WTC11 (cell line): Measurements from ENCODE around the gene MS4A2. TPM values are rescaled to one million over a fixed set of nuclear protein-coding genes. Genes with fewer than 3 reads are reported as not detected.
A peak's percentile ranks its signal among the peaks of the same experiment; 100 is the strongest.

Source experiments
- ATAC-seq: fragments of 200-7000 bp; cut with Tn5 transposase; 2 replicates; pipeline ENCODE4 v1.10.0; 2021; ENCODE audit warnings: mild to moderate bottlenecking, moderate library complexity
- CTCF ChIA-PET: fragments of 300-600 bp; sonication (Branson Sonifier 250); formaldehyde crosslinking; loops from one replicate; lab custom pipeline; 2021; ENCODE audit warnings: antibody characterized with exemption; lab: Charles Lee
- POLR2A ChIA-PET: fragments of 350-600 bp; sonication (Branson Sonifier 250); formaldehyde crosslinking; loops from one replicate; lab custom pipeline; 2021; ENCODE audit warnings: antibody characterized with exemption; lab: Charles Lee
- DNase-seq: peaks from one replicate; pipeline ENCODE4 v3.0.0; 2021; ENCODE audit warnings: low spot score
- H3K27ac Mint-ChIP-seq: 2 replicates; pipeline ENCODE4 v1.8.0; 2021; ENCODE audit warnings: mixed read lengths
- H3K27me3 Mint-ChIP-seq: 2 replicates; pipeline ENCODE4 v1.8.0; 2021; ENCODE audit warnings: low read depth, mild to moderate bottlenecking, moderate library complexity, mixed read lengths
- H3K36me3 Mint-ChIP-seq: 2 replicates; pipeline ENCODE4 v1.8.0; 2021; ENCODE audit warnings: mixed read lengths
- H3K4me1 Mint-ChIP-seq: 2 replicates; pipeline ENCODE4 v1.8.0; 2022; ENCODE audit warnings: mixed read lengths
- H3K4me3 Mint-ChIP-seq: 2 replicates; pipeline ENCODE4 v1.8.0; 2021; ENCODE audit warnings: mild to moderate bottlenecking, moderate library complexity, mixed read lengths
- H3K9me3 Mint-ChIP-seq: 2 replicates; pipeline ENCODE4 v1.8.0; 2021; ENCODE audit warnings: mixed read lengths
- CBFB ChIP-seq: sonication (generic); formaldehyde crosslinking; IDR thresholded peaks from 2 replicates; pipeline ENCODE4 v1.8.1; 2022; ENCODE audit warnings: mild to moderate bottlenecking, low read depth, missing genetic modification reagents
- CREB1 ChIP-seq: sonication (generic); formaldehyde crosslinking; IDR thresholded peaks from 2 replicates; pipeline ENCODE4 v1.8.0; 2023; ENCODE audit warnings: mild to moderate bottlenecking, missing genetic modification reagents
- CREM ChIP-seq: sonication (generic); formaldehyde crosslinking; IDR thresholded peaks from 2 replicates; pipeline ENCODE4 v1.8.1; 2022; ENCODE audit warnings: mild to moderate bottlenecking, missing genetic modification reagents, moderate library complexity
- GABPB1 ChIP-seq: sonication (generic); formaldehyde crosslinking; IDR thresholded peaks from 2 replicates; pipeline ENCODE4 v1.8.1; 2023; ENCODE audit warnings: mild to moderate bottlenecking, missing genetic modification reagents
- HMGA2 ChIP-seq: fragments of 250-450 bp; sonication (Bioruptor Pico); IDR thresholded peaks from 2 replicates; pipeline ENCODE4 v1.4.0; 2021; ENCODE audit warnings: mild to moderate bottlenecking, moderate library complexity
- KAT7 ChIP-seq: sonication (generic); formaldehyde crosslinking; IDR thresholded peaks from 2 replicates; pipeline ENCODE4 v1.8.1; 2023; ENCODE audit warnings: missing genetic modification reagents, mild to moderate bottlenecking, borderline replicate concordance
- MXD4 ChIP-seq: fragments of 250-450 bp; sonication (Bioruptor Pico); IDR thresholded peaks from 2 replicates; pipeline ENCODE4 v1.8.0; 2021; ENCODE audit warnings: mild to moderate bottlenecking, moderate library complexity, borderline replicate concordance
- NFATC4 ChIP-seq: fragments of 250-450 bp; sonication (Bioruptor Pico); IDR thresholded peaks from 2 replicates; pipeline ENCODE4 v1.9.0; 2021; ENCODE audit warnings: mild to moderate bottlenecking
- NR2C2 ChIP-seq: sonication (generic); formaldehyde crosslinking; IDR thresholded peaks from 2 replicates; pipeline ENCODE4 v1.8.0; 2022; ENCODE audit warnings: mild to moderate bottlenecking, missing genetic modification reagents
- PREB ChIP-seq: sonication (generic); formaldehyde crosslinking; IDR thresholded peaks from 2 replicates; pipeline ENCODE4 v1.8.1; 2022; ENCODE audit warnings: mild to moderate bottlenecking, missing genetic modification reagents, moderate library complexity, borderline replicate concordance
- SOX15 ChIP-seq: fragments of 250-450 bp; sonication (Bioruptor Pico); IDR thresholded peaks from 2 replicates; pipeline ENCODE4 v1.9.0; 2021; ENCODE audit warnings: mild to moderate bottlenecking
- TCF7 ChIP-seq: sonication (generic); formaldehyde crosslinking; IDR thresholded peaks from 2 replicates; pipeline ENCODE4 v1.8.0; 2022; ENCODE audit warnings: mild to moderate bottlenecking, low read depth, missing genetic modification reagents, moderate library complexity
- TP53 ChIP-seq: sonication (generic); formaldehyde crosslinking; IDR thresholded peaks from 2 replicates; pipeline ENCODE4 v1.8.1; 2023; ENCODE audit warnings: mild to moderate bottlenecking, missing genetic modification reagents
- ZBTB43 ChIP-seq: sonication (generic); formaldehyde crosslinking; IDR thresholded peaks from 2 replicates; pipeline ENCODE4 v1.8.1; 2023; ENCODE audit warnings: mild to moderate bottlenecking, missing genetic modification reagents
- ZNF281 ChIP-seq: sonication (generic); formaldehyde crosslinking; IDR thresholded peaks from 2 replicates; pipeline ENCODE4 v1.8.0; 2023; ENCODE audit warnings: mild to moderate bottlenecking, missing genetic modification reagents
- ZNF423 ChIP-seq: fragments of 250-450 bp; sonication (Bioruptor Pico); IDR thresholded peaks from 2 replicates; pipeline ENCODE4 v2.1.2; 2022; ENCODE audit warnings: mild to moderate bottlenecking, moderate library complexity
- total RNA-seq: library from RNA; stranded (reverse); gene quantifications from 3 replicates; pipeline ENCODE4 v1.2.3, GENCODE V29; 2021
- TF ChIP-seq, protein P1 (sequence below): sonication (generic); formaldehyde crosslinking; IDR thresholded peaks from 2 replicates; pipeline ENCODE4 v1.8.1; 2023; ENCODE audit warnings: mild to moderate bottlenecking, moderate library complexity, missing genetic modification reagents
- TF ChIP-seq, protein P2 (sequence below): sonication (generic); formaldehyde crosslinking; IDR thresholded peaks from 2 replicates; pipeline ENCODE4 v1.8.1; 2023; ENCODE audit warnings: mild to moderate bottlenecking, missing genetic modification reagents, moderate library complexity

The MS4A2 gene
- total RNA-seq, 1 experiment from 2014 or later, result not detected

DNA sequence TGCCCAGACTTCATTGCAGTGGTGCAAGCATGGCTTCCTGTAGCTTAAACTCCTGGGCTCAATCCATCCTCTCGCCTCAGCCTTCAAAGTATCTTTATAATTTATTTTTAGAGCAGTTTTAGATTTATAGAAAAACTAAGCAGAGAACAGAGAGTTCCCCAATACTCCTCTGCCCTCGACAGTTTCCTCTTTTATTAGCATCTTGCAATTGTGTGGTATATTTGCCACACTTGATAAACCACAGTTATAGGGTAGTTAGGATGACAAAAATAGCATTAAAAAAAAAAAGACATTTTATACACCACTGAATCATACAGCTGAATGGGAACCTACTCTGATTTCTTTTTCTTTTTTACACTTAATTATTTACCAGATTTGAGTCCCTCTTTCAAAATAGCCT, 31.2 kb downstream of the MS4A2 start:
- Mint-ChIP-seq H3K9me3 (no peaks in the 10 kb centered on the region), H3K4me1 (peaks cover 50% of the 10 kb centered on the region), H3K27me3 (no peaks in the 10 kb centered on the region), H3K36me3 (no peaks in the 10 kb centered on the region), H3K4me3 (no peak overlapping the region), H3K27ac (no peak overlapping the region)
- ChIA-PET CTCF (interaction anchor here (2.7 kb wide), 1 partner anchor 132 kb away, joined by 7 read pairs; no protein-coding TSS in a partner anchor), POLR2A (no interaction called here)
- no peak for ATAC-seq
- TF ChIP-seq CREB1 (CRISPR knock-in tag) (no peak), HMGA2 (peak; percentile 3; the same call in 1 of the 2 replicates)
- TF ChIP-seq, protein P1, sequence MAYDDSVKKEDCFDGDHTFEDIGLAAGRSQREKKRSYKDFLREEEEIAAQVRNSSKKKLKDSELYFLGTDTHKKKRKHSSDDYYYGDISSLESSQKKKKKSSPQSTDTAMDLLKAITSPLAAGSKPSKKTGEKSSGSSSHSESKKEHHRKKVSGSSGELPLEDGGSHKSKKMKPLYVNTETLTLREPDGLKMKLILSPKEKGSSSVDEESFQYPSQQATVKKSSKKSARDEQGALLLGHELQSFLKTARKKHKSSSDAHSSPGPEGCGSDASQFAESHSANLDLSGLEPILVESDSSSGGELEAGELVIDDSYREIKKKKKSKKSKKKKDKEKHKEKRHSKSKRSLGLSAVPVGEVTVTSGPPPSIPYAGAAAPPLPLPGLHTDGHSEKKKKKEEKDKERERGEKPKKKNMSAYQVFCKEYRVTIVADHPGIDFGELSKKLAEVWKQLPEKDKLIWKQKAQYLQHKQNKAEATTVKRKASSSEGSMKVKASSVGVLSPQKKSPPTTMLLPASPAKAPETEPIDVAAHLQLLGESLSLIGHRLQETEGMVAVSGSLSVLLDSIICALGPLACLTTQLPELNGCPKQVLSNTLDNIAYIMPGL (CRISPR knock-in tag), result no peak
- TF ChIP-seq, all 79 proteins: peak for 1
- DNase-seq, result no peak

GRCh38 chr11:60121264-60121663, 32.8 kb downstream of the MS4A2 start:
- peak; percentile 30 for DNase-seq
- no peak overlapping the region for H3K4me3 Mint-ChIP-seq
- CTCF ChIA-PET, result interaction anchor here (2.7 kb wide), 1 partner anchor 130 kb away, joined by 7 read pairs; no protein-coding TSS in a partner anchor
- TF ChIP-seq TCF7 (CRISPR knock-in tag), result no peak
- TF ChIP-seq ZNF423 (CRISPR knock-in tag), result peak; percentile 42; the same call in 1 of the 2 replicates
- no peak for TF ChIP-seq ZNF281 (CRISPR knock-in tag)
- H3K27me3 Mint-ChIP-seq, result no peaks in the 10 kb centered on the region
- no peak overlapping the region for H3K27ac Mint-ChIP-seq
- peaks cover 61% of the 10 kb centered on the region for H3K4me1 Mint-ChIP-seq
- 0 out of 2 replicates have a peak, but pooled peaks cover 5% of the 10 kb centered on the region for H3K9me3 Mint-ChIP-seq
- ATAC-seq, result peak; percentile 41; the same call in 1 of the 2 replicates
- no peaks in the 10 kb centered on the region for H3K36me3 Mint-ChIP-seq
- POLR2A ChIA-PET, result no interaction called here

- 0 out of 2 replicates have a peak, but pooled peaks cover 5% of the 10 kb centered on the region for H3K9me3 Mint-ChIP-seq
- no peak for DNase-seq
- ATAC-seq, result no peak
- POLR2A ChIA-PET, result no interaction called here
- CTCF ChIA-PET, result no interaction called here
- no peak for TF ChIP-seq CBFB (CRISPR knock-in tag)
- no peak for TF ChIP-seq SOX15
- no peak for TF ChIP-seq MXD4 (CRISPR knock-in tag)
- TF ChIP-seq, protein P2, sequence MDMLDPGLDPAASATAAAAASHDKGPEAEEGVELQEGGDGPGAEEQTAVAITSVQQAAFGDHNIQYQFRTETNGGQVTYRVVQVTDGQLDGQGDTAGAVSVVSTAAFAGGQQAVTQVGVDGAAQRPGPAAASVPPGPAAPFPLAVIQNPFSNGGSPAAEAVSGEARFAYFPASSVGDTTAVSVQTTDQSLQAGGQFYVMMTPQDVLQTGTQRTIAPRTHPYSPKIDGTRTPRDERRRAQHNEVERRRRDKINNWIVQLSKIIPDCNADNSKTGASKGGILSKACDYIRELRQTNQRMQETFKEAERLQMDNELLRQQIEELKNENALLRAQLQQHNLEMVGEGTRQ (CRISPR knock-in tag), result no peak
- no peak for TF ChIP-seq ZBTB43
- no peak for TF ChIP-seq KAT7
- TF ChIP-seq PREB, result no peak
- no peak for TF ChIP-seq NFATC4
- TF ChIP-seq CREM (CRISPR knock-in tag), result no peak
- TF ChIP-seq GABPB1, result no peak
- TF ChIP-seq TP53 (CRISPR knock-in tag), result no peak
- no peak for TF ChIP-seq NR2C2 (CRISPR knock-in tag)
- no peak overlapping the region for H3K4me3 Mint-ChIP-seq
- no peaks in the 10 kb centered on the region for H3K27me3 Mint-ChIP-seq
- H3K4me1 Mint-ChIP-seq, result peaks cover 50% of the 10 kb centered on the region
- no peaks in the 10 kb centered on the region for H3K36me3 Mint-ChIP-seq
- H3K27ac Mint-ChIP-seq, result no peak overlapping the region
Observed at GRCh38 chr11:60122414-60123036, 34.1 kb downstream of the MS4A2 start.
